Measurements from ENCODE around the gene VANGL2.

VANGL2 gene

DNA sequence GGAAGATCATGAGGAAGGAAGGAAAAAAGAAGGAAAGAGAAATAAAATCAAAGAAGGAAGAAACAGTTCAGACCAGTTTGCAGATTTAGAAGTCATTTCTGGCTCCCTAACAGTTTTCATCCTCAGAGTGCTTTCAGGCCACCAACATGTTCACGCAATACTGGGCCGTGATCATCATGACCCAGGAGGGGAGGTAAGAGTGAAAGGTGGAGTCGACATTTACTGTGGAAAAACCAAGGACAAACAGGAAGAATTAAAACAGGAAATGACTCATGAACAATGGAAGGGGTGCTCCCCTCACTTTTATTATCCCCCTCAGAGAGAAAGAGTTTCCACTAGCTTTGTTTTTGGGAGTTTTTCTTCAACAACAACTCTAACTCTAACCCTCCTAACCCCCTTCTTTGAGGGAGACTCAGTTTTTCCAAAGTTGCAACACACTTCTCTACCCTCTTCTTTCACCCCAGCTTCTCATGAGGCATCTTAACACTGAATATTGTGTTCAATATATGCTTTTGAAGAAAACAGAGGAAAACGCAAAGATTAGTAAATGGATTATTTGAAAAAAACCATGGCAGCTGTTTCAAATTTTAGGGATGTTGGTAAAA is 60.4 kb downstream of the VANGL2 start:
- in situ Hi-C loops (cut with HindIII; ENCODE audit: low pct_ligation_motif_present, low sequenced_read_pairs) = no loop called here
- Histone ChIP-seq H3K27me3 (replicated peaks) (no peaks in the 10 kb centered on the region), H3K36me3 (replicated peaks) (no peaks in the 10 kb centered on the region), H3K27ac (no peak overlapping the region), H3K4me3 (ENCODE audit: low read depth, low read length) (no peak overlapping the region)
- no peak for DNase-seq
- TF ChIP-seq, protein P1, sequence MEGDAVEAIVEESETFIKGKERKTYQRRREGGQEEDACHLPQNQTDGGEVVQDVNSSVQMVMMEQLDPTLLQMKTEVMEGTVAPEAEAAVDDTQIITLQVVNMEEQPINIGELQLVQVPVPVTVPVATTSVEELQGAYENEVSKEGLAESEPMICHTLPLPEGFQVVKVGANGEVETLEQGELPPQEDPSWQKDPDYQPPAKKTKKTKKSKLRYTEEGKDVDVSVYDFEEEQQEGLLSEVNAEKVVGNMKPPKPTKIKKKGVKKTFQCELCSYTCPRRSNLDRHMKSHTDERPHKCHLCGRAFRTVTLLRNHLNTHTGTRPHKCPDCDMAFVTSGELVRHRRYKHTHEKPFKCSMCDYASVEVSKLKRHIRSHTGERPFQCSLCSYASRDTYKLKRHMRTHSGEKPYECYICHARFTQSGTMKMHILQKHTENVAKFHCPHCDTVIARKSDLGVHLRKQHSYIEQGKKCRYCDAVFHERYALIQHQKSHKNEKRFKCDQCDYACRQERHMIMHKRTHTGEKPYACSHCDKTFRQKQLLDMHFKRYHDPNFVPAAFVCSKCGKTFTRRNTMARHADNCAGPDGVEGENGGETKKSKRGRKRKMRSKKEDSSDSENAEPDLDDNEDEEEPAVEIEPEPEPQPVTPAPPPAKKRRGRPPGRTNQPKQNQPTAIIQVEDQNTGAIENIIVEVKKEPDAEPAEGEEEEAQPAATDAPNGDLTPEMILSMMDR (IDR thresholded peaks at IDR 0.05; ENCODE audit: low read depth, low read length, missing control alignments) = no peak

DNA sequence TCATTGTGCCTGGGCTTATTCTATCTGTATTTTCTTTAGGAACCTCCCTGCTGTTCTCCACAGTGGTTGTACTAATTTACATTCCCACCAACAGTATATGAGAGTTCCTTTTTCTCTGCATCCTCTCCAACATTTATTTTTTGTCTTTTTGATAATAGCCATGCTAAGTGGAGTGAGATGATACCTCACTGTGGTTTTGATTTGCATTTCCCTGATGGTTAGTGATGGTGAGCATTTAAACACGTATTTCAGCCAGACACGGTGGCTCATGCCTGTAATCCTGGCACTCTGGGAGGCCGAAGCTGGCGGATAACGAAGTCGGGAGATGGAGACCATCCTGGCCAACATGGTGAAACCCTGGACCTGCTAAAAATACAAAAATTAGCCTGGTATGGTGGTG is 64.8 kb downstream of the VANGL2 start:
- no peak for DNase-seq
- in situ Hi-C loops (cut with HindIII; ENCODE audit: low pct_ligation_motif_present, low sequenced_read_pairs) = no loop called here
- Histone ChIP-seq H3K27ac (no peak overlapping the region), H3K36me3 (replicated peaks) (no peaks in the 10 kb centered on the region), H3K27me3 (replicated peaks) (no peaks in the 10 kb centered on the region), H3K4me3 (ENCODE audit: low read depth, low read length) (no peak overlapping the region)
- TF ChIP-seq, protein P1 (IDR thresholded peaks at IDR 0.05; ENCODE audit: low read depth, low read length, missing control alignments) = no peak

DNA sequence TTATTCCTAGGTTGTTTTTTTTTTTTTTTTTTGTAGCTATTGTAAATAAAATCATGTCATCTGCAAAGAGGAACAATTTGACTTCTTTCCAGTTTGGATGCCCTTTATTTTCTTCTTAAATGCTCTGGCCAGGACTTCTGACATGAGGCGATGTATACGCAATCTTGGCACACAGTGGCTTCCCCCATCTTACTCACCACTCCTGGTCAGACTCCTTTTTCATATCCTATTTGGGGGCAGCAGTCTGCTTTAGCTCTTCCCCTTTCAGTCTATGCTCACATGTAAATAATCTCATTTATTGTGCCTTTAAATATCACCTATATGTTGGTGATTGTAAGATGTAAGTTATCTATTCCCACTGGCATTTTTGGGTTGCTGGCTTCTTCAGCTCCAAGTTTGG is 66.6 kb downstream of the VANGL2 start:
- H3K36me3 ChIP-seq (replicated peaks) = no peaks in the 10 kb centered on the region
- in situ Hi-C loops (cut with HindIII; ENCODE audit: low pct_ligation_motif_present, low sequenced_read_pairs) = no loop called here
- TF ChIP-seq, protein P1 (IDR thresholded peaks at IDR 0.05; ENCODE audit: low read depth, low read length, missing control alignments) = no peak
- H3K27ac ChIP-seq = no peak overlapping the region
- H3K27me3 ChIP-seq (replicated peaks) = no peaks in the 10 kb centered on the region
- H3K4me3 ChIP-seq (ENCODE audit: low read depth, low read length) = no peak overlapping the region
- DNase-seq = no peak

DNA sequence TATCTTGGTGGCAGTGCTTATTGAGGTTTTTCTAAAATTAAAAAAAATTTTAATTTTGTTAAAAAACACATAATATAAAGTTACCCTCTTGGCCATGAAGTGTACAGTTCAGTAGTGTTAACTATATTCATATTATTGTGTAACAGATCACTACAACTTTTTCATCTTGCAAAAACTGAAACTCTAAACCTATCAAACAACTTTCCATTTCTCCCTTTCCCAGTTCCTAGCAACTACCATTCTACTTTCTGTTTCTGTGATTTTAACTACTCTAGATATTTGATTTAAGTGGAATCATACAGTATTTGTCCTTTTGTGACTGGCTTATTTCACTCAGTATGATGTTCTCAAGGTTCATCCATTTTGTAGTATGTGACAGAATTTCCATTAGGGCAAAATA is 67.2 kb downstream of the VANGL2 start:
- Histone ChIP-seq H3K27ac (no peak overlapping the region), H3K4me3 (ENCODE audit: low read depth, low read length) (no peak overlapping the region), H3K36me3 (replicated peaks) (no peaks in the 10 kb centered on the region), H3K27me3 (replicated peaks) (no peaks in the 10 kb centered on the region)
- TF ChIP-seq, protein P1 (IDR thresholded peaks at IDR 0.05; ENCODE audit: low read depth, low read length, missing control alignments) = no peak
- in situ Hi-C loops (cut with HindIII; ENCODE audit: low pct_ligation_motif_present, low sequenced_read_pairs) = no loop called here
- no peak for DNase-seq

DNA sequence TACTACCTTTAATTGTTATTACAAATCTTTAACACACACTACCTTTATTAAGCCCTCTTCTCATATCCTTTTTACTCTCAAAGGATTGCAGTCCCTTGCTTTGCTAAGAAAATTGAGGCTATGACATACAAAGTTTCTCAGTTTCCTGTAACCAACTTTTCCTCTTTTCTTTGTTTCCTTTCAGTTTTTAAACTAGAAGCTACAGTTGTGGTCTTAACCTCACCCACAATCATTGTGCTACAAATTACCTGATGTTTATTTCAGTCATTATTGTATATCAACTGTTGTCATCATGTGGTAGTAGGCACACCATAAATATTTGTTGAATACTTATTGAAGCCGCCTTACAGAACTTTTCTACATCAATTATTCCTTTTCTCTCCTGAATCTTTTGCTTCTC is 70.9 kb downstream of the VANGL2 start:
- Histone ChIP-seq H3K27ac (no peak overlapping the region), H3K27me3 (replicated peaks) (no peaks in the 10 kb centered on the region), H3K4me3 (ENCODE audit: low read depth, low read length) (no peak overlapping the region), H3K36me3 (replicated peaks) (no peaks in the 10 kb centered on the region)
- in situ Hi-C loops (cut with HindIII; ENCODE audit: low pct_ligation_motif_present, low sequenced_read_pairs) = no loop called here
- no peak for DNase-seq
- TF ChIP-seq, protein P1 (IDR thresholded peaks at IDR 0.05; ENCODE audit: low read depth, low read length, missing control alignments) = no peak

DNA sequence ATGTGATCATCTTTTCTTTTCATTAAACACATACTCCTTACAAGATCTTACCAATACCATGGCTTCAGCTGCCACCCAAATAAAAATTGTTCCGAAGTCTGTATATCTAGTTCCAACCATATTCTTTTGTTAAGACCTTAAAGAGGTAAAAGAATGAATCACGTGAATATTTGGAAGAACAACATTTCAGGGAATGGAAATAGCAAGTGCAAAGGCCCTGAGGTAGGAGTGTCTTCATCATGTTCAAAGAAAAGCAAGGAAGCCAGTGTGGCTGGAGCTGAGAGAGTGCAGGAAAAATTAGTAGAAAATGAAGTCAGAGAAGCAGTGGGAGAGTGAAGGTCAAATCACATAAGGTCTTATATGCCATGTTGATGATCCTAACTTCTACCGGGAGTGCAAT is 71.7 kb downstream of the VANGL2 start:
- in situ Hi-C loops (cut with HindIII; ENCODE audit: low pct_ligation_motif_present, low sequenced_read_pairs) = no loop called here
- Histone ChIP-seq H3K27me3 (replicated peaks) (no peaks in the 10 kb centered on the region), H3K27ac (no peak overlapping the region), H3K36me3 (replicated peaks) (no peaks in the 10 kb centered on the region), H3K4me3 (ENCODE audit: low read depth, low read length) (no peak overlapping the region)
- DNase-seq = no peak
- TF ChIP-seq, protein P1 (IDR thresholded peaks at IDR 0.05; ENCODE audit: low read depth, low read length, missing control alignments) = no peak
